ENCODE data around the gene PCIF1.

DNA sequence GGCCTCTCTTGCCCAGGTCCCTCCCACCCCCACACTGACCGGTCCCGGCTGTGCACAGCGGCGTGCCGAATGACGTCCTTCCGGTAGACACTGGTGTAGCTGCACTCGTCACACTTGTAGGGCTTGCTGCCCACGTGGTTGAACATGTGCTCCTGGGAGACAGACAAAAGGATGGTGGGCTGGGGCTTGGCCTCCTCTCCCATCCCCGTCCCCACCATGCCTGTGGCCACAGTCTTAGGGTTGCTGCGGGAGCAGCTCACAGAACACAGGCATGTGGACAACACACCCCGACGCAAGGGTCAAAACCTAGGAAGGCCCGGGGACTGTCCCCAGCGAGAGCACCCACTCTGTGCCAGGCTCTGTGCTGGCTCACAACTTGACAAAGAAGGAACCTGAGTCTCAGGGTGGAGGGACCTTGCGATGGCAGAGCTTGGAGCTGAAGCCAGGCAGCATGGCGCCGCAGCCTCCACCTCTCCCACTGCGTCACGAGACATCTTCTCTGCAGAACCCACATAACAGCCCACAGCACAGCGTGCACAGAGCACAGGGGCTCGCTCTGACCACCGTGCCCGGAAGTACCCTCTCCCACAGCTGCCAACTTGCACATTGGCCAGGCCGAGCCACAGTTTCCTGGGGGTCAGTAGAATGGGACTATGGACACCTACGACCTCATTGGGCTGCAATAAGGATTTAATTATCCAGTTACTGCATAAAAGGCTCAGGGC is 27.7 kb downstream of the PCIF1 start:
- no peak for TF ChIP-seq ZNF274 (IDR thresholded peaks at IDR 0.05; ENCODE audit: low read depth, low read length)
- TF ChIP-seq YY1 (IDR thresholded peaks at IDR 0.05; ENCODE audit: insufficient read depth, insufficient read length): no peak
- no peak for TF ChIP-seq SUZ12 (IDR thresholded peaks at IDR 0.05; ENCODE audit: extremely low read depth, insufficient read depth, insufficient read length)
